ENCODE data around the gene PLBD1.

- TF ChIP-seq POLR2AphosphoS5 (IDR thresholded peaks at IDR 0.05; ENCODE audit: borderline replicate concordance, low read depth, low read length) (no peak), EZH2 (IDR thresholded peaks at IDR 0.05) (no peak)
Measured at GRCh38 chr12:14554281-14555007, 13.2 kb downstream of the PLBD1 start.

Data from SK-N-MC (cell line).